Activated CD4-positive, alpha-beta T cell treated with anti-CD3 and anti-CD28 coated beads, Interleukin-2, amount 10 ng/mL, durations not matched to agents 24 days and 14 days (primary cell): Measurements from ENCODE around the gene SAMD4A. TPM values are rescaled to one million over a fixed set of nuclear protein-coding genes. Genes with fewer than 3 reads are reported as not detected.

Experiments used
- total RNA-seq: library from RNA; stranded (reverse); gene quantifications from 2 replicates; pipeline ENCODE4 v1.2.3, GENCODE V29; 2022

Gene SAMD4A
- total RNA-seq, 1 donor from 2014 or later, result 4.6 TPM

Other genes with a start within 250 kb of the SAMD4A start
- 42.5 and 50.8 TPM in 2 replicates for gene CDKN3, start 170.1 kb upstream of the SAMD4A start, total RNA-seq
- gene CNIH1, start 125.8 kb upstream of the SAMD4A start, total RNA-seq, result 113 and 116 TPM in 2 replicates
- 40.9 and 41.1 TPM in 2 replicates for gene GMFB, start 78.1 kb upstream of the SAMD4A start, total RNA-seq
- gene CGRRF1, start 57.2 kb upstream of the SAMD4A start, total RNA-seq, result 7.8 and 11.9 TPM in 2 replicates